ENCODE data around the gene PHAF1.

GRCh38 chr16:67117716-67118115 is 8.0 kb downstream of the PHAF1 start:
- TF ChIP-seq TAF1 (IDR thresholded peaks at IDR 0.05; ENCODE audit: low read depth) (no peak), REST (IDR thresholded peaks at IDR 0.05; ENCODE audit: borderline replicate concordance) (no peak), MXI1 (conservative IDR thresholded peaks at IDR 0.05; ENCODE audit: poor library complexity, severe bottlenecking) (no peak), CTCF (IDR thresholded peaks at IDR 0.05; ENCODE audit: poor library complexity, severe bottlenecking) (no peak), POLR2AphosphoS5 (IDR thresholded peaks at IDR 0.05) (no peak)

Data from neural cell (in vitro differentiated cells).